Daoy (cell line): ENCODE data around the gene CEP97. TPM values are rescaled to one million over a fixed set of nuclear protein-coding genes. Genes with fewer than 3 reads are reported as not detected.
"Not testable (repeated sequence)": the region's sequence is repeated elsewhere in the genome, so short reads cannot be mapped to it uniquely, and the experiment has no call there.

Source experiments
- DNase-seq: peaks from one replicate; pipeline ENCODE4 v3.0.0-alpha.2; 2015; ENCODE audit warnings: low read depth
- total RNA-seq: library from RNA; depleted of rRNA; stranded (reverse); fragments of >200 nt; shearing (Covaris generic); gene quantifications from 2 replicates; pipeline ENCODE4 v1.2.3, GENCODE V29; 2014

The CEP97 gene
- total RNA-seq, 1 experiment from 2014 or later, result 17.3 TPM

DNA sequence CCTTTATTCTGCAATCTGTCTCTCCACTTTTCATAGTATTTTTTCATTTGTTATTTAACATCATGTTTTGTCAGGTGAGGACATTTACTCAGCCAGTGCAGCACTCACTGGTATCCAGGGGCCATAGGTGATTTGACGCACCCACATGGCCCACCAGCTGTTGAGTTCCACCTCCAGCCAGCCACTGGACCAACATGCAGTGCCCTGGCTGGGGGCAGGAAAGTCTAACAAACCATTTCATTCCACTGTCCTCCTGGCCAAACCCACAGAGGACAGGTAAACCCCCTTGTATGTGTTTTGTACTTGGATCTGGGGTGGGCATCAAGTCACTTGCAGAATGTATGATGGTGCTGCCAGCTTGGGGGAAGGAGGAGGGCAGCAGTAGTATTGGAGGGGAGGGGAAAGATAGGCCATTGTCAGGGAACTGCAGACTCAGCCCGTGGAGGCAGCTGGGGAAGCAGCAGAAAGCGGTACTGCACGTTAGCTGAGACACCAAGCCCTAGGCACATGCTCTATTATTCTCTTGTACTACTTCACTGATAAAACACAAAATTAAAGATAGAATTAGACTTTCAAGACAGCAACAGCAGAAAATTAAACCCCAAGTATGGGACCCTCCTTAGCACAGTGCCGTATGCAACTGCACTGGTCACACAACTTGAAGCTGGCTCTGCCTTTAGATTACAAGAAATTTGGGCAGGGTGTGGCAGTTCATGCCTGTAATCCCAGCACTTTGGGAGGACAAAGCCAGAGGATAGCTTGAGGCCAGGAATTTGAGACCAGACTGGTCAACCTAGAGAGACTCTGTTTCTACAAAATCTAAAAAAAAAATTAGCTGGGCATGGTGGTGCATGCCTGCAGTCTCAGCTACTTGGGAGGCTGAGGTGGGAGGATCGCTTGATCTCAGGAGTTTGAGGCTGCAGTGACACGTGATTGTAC is 22.4 kb upstream of the CEP97 start:
- no peak for DNase-seq

DNA sequence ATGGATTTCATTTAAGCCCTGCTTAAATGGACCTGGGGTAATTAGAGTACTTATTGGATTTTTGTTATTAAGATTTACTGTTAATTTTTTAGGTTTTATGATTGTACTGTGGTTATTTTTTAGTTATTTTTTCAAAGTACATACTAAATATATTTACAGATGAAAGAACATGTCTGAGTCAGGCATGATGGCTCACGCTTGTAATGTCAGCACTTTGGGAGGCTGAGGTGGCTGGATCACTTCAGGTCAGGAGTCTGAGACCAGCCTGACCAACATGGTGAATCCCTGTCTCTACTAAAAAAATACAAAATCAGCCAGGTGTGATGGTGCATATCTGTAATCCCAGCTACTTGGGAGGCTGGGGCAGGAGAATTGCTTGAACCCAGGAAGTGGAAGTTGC is 21.7 kb upstream of the CEP97 start:
- DNase-seq, result no peak

DNA sequence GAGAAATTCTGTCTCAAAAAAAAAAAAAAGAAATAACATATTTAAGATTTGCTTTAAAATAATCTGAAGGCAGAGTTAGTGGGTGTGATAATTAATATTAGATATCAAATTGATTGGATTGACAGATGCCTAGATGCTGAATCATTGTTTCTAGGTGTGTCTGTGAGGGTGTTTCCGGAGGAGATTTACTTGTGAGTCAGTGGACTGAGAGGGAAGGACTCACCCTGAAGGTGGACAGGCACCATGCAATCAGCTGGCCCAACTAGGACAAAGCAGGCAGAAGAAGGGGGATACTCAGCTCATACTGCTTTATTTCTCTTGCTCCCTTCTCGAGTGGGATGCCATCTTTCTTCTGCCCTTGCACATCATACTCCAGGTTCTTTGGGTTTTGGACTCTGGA is 21.2 kb upstream of the CEP97 start:
- DNase-seq, result peak; percentile 33

DNA sequence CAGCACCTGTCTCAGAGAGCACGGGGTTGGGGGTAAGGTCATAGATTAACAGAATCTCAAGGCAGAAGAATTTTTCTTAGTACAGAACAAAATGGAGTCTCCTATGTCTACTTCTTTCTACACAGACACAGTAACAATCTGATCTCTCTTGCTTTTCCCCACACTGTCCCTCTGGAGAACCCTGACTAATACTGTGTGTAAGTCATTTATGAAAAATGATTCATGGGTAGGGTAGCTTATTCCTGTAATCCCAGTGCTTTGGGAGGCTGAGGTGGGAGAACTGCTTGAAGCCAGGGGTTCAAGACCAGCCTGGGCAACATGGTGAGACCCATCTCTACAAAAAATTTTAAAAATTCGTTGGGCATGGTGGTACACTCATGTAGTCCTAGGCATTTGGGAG is 19.8 kb upstream of the CEP97 start:
- not testable (repeated sequence) for DNase-seq

DNA sequence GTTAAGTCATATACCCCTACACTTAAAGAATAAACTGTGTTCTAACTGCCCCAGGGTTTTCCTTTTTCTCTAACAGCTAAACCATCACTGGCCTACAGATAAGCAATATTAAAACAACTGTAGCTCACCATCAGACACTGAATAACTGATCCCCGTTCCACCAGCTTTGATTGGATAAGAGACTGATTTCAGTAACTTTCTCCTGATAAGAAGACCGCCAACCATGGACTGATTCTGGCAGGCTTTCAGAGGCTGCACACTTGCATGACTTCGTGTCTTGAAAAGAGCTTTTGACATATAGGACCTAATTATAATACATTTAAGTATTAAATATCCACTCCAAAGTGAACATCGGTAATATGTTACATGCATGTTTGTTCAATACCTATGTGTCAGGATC is 15.3 kb upstream of the CEP97 start:
- no peak for DNase-seq

DNA sequence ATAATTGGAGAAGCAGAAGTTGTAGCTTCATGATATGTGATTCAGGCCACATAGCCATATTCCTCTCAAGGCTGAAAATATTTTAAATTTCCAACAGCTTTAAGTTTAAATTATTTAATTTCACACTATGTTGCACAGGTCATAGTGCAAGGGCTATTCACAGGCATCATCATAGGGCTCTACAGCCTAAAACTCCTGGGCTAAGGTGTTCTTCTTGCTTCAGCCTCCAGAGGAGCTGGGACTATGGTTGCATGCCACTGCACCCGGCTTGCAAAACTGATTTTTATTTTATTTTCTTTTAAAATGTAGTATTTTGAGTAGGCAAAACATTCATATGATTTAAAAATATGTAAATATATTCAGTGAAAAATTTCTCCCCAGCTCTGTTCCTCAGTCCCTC is 6.0 kb upstream of the CEP97 start:
- no peak for DNase-seq

- DNase-seq, result no peak
Measured at GRCh38 chr3:101719604-101720185, 4.7 kb upstream of the CEP97 start.

- no peak for DNase-seq
Measured at GRCh38 chr3:101720851-101721840, 3.3 kb upstream of the CEP97 start.

DNA sequence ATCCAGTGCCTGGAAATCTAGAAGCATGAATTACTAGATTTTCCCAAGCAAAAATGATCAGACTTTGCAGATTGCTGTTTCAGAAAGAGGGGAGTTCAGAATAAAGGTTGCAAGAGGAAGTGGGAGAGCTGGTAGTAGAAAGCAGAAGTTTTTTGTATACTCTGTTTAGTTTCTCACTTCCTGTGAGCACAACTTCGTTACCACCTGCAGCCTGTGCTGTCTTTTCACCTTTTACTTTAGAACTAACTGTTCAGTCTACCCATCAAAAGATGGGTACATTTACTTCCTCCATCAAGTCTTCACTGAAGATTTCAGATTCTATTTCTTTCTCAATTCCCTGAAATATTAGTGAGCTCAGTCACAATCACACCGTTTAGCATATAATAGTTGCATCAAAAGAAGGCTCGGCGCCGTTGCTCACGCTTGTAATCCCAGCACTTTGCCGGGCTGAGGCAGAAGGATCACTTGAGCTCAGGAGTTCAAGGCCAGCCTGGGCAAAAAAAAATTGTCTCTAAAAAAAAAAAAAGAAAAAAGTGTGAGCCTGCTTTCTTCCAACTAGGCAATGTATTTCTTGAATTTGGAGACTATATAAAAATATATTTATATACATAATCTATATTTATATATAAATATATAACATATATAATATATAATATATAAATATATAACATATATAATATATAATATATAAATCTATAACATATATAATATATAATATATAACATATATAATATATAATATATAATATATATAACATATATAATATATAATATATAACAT is 1.8 kb upstream of the CEP97 start:
- no peak for DNase-seq

DNA sequence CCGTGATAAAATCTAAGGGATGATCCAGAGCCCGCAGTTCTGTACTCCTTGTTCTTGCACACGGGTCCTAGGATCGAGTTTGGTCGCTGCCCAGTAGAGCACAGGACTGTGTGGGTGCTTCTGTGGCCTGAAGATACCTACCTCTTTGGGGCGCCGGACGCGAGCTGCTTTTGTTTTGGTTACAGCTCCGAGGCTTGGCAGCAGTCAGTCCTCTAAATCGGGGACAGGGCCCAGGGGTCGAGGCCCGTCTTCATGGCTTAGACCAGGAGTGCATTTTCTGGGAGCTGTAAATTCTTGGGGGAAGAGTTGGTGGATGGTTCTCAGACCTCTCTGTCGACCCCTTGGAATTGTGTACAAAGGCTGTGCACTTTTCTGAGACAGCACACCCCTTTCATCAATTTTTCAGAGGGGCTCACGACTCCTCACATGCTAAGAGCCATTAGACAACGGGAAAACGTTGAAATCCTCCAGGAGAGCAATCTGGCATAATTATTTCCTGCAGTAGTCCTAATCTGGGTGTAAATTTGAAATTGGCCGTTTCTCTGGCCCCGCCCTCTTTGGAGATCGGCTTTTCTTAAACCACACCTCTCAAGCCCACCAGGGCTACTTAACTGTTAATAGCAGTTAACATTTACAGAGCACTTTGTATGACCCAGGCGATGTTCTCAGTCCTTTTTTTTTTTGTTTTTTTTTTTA is 928 bp downstream of the CEP97 start:
- DNase-seq, result peak; percentile 31

GRCh38 chr3:101725890-101726275 is 1.5 kb downstream of the CEP97 start:
- DNase-seq, result no peak

DNA sequence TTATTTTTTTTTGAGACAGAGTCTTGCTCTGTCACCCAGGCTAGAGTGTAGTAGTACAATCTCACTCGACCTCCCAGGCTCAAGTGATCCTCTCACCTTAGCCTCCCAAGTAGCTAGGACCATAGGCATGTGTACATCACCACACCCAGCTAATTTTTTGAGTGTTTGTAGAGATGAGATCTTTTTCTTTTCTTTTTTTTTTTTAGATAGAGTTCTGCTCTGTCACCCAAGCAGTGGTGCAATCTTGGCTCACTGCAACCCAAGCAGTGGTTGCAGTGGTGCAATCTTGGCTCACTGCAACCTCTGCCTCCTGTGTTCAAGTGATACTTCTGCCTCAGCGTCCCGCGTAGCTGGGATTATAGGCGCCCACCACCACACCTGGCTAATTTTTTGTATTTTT is 5.2 kb downstream of the CEP97 start:
- no peak for DNase-seq

GRCh38 chr3:101730839-101731238 is 6.4 kb downstream of the CEP97 start:
- DNase-seq, result no peak

DNA sequence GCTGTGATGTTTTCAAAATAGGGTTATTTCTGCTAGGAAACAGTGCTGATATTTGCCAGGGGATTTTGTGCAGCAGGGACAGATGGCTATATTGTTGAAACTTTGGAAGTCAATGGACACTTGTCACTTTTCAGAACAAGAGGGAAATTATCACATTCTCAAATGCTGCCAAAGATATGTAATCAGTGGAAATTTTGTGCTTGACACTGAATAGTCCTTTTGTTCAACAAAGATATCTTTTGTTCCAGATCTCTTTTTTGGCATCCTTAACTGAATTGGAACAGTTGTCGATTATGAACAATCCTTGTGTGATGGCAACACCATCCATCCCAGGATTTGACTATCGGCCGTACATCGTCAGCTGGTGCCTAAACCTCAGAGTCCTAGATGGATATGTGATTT is 7.8 kb downstream of the CEP97 start:
- DNase-seq, result no peak

GRCh38 chr3:101735833-101736232 is 11.4 kb downstream of the CEP97 start:
- no peak for DNase-seq

DNA sequence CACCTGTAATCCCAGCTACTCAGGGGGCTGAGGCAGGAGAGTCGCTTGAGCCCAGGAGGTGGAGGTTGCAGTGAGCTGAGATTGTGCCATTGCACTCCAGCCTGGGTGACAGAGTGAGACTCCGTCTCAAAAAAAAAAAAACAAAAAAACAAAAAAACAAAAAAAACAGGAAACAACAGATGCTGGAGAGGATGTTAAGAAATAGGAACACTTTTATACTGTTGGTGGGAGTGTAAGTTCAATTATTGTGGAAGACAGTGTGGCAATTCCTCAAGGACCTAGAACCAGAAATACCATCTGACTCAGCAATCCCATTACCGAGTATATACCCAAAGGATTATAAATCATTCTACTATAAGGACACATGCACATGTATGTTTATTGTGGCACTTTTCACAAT is 17.5 kb downstream of the CEP97 start:
- DNase-seq, result not testable (repeated sequence)

DNA sequence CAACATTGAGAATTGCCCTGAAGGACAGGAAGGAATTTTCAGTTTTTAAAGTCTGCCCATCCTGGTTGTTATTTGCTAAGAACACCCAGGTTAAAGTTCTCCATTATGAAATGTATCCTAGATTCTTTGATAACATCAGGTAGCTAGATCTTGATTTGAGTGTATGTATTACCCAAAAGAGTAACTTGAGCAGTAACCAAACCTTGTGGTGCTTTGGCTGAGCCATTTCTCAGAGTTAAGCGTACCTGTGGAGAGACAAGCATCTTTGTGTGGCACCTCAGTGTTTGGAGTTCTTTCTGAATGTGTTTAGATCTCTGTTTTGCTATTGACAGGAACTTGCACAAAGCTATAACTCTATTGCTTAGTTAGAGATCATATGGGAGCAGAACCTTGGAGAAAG is 20.4 kb downstream of the CEP97 start:
- no peak for DNase-seq

- DNase-seq, result not testable (repeated sequence)
Measured at GRCh38 chr3:101745934-101746333, 21.5 kb downstream of the CEP97 start.

- not testable (repeated sequence) for DNase-seq
Measured at GRCh38 chr3:101753386-101754113, 29.1 kb downstream of the CEP97 start.

DNA sequence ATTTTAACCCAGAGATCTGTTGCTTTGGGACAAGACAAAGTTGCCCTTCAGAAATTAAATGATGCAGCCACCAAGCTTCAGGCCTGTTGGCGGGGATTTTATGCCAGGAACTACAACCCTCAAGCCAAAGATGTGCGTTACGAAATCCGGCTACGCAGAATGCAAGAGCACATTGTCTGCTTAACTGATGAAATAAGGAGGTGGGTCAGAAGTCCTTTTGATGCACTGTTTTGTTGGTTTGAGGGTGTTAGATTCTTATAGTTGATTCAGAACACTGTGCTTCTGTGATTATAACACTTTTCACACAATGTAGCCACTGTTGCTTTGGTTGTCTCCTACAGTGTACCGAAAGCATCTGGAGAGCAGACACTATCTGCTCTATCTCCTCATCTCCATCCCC is 33.8 kb downstream of the CEP97 start:
- DNase-seq, result no peak
